GM18951 (cell line): ENCODE data around the gene ANO8.

Experiments used
- POLR2A ChIP-seq: IDR thresholded peaks from 4 replicates; pipeline ENCODE4 v1.6.1; 2011; ENCODE audit warnings: mild to moderate bottlenecking; ENCODE audit not compliant: insufficient read length, insufficient read depth; ENCODE audit errors: extremely low read depth
- in situ Hi-C: fragments of 300-500 bp; cut with MboI; formaldehyde crosslinking; loops from one replicate; pipeline ENCODE4 v1.12.0; 2022; ENCODE audit warnings: low sequenced_read_pairs, mixed read lengths, inconsistent platforms; ENCODE audit not compliant: unreplicated experiment

Gene ANO8

DNA sequence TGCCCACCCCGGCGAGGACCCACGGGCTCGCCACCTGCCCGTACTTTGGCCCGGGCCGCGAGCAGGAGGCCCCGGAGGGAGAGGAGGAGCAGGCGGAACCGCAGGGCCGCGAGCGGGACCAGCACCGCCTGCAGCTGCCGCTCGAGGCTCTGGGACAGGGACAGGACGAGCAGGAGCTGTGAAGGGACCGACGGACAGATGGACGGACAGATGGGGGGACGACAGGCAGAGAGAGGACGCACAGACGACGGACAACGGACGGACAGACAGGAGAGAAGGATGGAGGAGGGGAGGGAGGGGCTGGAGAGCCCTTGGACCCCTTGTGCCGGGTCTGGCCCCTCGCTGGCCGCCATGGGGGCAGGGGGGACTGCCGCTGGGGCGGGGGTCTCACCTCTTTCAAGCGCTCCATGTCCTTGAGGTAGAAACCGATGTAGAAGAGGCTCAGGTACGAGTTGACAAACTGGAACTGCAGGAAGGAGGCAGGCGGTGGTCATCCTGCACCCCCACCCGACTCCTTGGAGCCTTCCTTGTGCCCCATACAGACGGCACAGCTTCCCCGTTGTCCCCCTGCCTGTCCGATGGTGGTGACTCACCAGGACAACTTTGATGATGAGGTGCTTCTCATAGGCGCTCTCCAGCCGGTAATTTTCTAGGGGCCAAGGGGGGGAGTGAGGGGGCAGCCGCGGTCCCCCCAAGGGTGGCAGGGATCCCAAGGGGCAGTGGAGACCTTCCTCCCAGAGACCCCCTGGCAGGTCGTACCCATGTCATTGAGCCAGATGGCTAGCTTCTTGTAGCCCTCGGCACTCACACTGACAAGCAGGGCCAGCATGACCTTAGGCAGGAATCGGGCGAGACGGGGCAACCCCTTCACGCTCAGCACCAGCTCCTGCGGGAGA is 5.0 kb downstream of the ANO8 start:
- no peak for TF ChIP-seq POLR2A
- in situ Hi-C loops, result no loop called here

DNA sequence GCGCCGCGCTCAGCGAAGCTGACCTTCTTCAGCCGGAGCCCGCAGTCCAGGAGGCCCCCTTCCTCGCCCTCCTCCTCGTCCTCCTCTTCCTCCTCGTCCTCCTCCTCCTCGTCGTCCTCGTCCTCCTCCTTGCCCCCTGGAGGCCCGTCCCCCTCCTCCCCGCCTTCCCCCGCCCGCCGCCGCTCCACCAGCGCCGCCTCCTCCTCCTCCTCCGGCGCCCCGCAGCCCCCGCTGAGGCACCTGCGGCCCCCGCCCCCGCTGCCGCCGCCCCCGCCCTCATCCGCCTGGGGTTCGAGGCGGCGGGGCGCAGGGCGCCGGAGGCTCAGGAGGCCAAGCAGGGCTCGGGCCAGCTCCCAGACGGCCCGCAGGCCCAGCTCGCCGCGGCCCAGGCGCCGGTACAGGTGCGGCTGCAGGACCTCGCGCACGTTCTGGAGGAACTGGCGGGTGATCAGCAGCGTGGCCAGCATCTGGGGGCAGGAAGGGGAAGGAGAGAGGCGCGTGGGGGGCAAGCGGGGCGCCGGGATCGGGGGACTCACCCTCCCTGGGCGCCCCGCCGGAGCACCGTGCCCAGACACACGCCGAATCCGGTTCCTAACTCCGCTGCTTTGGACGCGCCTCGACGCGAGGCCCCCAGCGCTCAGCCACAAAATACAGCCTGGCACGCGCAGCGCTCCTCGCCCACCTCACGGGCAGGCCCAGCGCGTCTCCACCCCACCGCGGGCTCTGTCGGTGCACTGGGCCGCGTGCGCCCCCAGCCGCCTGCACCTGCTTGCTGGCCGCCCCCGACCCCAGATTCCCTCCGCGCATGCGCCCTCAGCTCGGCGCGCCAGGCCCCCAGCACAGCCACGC is 5.9 kb downstream of the ANO8 start:
- no peak for TF ChIP-seq POLR2A
- in situ Hi-C loops, result no loop called here

DNA sequence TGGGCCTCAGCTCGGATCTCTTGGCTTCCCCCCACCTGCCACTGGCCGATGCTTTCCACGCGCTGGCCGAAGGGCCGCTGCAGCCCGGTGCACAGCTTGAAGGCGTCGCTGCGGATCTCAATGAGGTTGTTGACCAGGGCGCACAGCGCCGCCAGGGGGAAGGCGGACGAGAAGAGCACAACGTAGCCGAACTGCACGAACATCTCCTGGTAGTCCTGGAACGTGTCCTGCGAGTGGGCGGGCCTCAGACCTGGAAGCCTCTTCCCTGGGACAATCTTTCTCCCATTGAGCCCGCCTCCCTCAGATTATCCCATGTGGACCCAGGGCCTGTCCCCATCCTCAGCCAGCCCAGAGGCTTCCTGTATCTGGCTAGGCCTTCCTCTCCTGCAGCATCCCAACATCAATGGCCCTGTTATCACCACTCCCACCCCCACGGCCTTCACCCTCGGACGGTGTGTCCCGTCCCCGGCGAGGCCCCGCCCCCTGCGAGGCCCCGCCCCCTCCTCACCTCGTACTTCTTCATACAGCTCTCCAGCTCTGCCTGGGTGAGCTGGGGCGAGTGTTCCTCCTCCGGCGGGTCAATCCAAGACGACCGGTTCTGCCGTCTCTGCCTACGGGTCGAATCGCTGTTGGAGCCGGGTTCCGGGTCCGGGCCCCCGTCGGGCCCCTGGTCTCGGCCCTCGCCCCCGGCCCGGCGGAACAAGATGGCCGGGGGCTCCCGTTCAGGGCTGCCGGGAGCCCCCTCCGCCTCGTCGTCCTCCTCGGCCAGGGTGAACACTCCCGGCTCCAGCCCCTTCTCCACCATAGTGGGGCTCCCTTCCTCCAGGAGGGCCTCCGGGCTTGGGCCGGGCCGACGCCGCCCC is 6.8 kb downstream of the ANO8 start:
- in situ Hi-C loops, result no loop called here
- no peak for TF ChIP-seq POLR2A

DNA sequence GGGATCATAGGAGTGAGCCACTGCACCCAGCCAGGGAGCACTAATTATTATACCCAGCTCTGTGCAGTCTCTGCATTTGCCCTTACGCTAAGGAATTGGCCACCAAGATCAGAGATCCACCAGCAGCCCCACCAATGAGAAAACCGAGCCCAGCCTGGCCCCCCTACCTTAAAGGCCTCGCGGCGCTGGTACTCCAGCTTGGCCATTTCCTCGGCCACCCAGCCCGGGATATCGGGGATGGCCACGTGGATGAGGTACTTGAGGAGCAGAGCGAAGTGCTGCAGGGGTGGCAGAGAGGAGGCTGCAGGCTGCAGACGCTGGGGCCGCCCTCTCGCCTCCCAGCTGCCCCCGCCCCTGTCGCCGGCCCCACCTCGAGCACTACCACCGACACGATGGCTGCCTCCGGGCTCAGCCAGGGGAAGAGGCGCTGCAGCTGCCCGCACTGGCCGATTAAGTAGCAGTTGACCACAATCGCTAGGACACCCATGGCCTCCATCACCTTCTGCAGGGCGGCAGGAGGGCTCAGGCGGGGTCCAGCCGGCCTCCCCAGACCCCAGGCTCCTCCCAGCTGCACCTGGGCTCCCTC is 7.5 kb downstream of the ANO8 start:
- no peak for TF ChIP-seq POLR2A
- in situ Hi-C loops, result no loop called here

DNA sequence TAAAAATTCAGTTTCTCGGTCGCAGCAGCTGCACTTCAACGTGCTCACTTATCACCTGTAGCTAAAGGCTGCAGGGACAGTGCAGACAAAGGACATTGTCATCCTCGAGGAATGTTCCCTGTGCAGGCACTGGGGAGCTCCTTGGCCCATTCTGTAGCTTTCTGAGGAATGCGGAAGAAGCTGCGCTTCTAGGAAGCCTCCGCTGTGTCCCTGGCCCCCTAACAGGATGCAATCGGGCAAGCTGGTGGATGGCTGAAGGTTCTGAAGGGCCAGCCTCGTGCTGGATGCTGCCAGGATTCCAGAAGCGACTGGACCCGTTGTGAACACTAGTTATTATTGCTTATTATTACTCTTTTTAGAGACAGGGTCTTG is 8.1 kb downstream of the ANO8 start:
- no peak for TF ChIP-seq POLR2A
- in situ Hi-C loops, result no loop called here

DNA sequence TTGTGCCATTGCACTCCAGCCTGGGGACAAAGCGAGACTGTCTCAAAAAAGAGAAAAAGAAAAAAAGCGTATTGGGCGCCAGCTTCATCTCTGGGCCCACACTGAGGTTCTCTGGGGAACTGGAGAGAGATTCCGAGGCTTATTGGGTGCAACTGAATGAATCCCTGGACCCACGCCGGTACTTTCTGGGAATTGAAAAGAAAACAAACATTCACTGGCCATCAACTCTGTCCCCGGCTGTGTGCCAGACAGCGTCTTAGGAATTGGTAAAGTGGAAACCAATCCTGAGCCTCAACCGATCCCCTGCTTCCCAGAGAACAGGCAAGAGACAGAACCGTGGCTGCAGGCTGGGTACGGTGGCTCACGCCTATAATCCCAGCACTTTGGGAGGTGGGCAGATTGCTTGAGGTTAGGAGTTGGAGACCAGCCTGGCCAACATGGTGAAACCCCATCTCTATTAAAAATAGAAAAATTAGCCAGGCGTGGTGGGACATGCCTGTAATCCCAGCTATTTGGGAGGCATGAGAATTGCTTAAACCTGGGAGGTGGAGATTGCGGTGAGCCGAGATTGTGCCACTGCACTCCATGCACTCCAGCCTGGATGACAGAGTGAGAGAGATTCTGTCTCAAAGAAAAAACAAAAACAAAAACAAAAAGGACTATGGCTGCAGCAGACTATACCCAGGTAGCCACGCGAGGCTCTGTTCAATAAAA is 8.6 kb downstream of the ANO8 start:
- in situ Hi-C loops, result no loop called here

DNA sequence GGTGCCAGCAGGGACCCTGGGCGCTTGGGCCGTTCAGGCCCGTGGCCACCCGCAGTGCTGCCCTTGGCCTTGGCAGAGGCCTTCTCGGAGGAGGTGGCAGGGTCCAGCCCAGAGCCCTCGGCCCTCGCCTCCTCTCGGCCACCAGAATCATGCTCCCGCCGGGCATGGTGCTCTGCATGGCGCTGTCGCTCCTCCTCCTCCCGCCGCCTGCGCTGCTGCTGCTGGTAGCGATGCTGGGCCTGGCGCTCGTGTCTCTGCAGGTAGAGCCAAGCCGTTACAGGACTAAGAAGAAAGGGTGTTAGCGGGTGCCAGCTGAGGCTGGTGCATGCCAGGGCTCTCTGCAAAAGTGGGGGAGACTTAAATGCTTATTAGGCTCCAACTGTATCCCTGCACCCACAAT is 9.5 kb downstream of the ANO8 start:
- in situ Hi-C loops, result no loop called here
- no peak for TF ChIP-seq POLR2A

More for the DNA sequence above, 8.6 kb downstream of the ANO8 start:
- TF ChIP-seq POLR2A, result no peak

DNA sequence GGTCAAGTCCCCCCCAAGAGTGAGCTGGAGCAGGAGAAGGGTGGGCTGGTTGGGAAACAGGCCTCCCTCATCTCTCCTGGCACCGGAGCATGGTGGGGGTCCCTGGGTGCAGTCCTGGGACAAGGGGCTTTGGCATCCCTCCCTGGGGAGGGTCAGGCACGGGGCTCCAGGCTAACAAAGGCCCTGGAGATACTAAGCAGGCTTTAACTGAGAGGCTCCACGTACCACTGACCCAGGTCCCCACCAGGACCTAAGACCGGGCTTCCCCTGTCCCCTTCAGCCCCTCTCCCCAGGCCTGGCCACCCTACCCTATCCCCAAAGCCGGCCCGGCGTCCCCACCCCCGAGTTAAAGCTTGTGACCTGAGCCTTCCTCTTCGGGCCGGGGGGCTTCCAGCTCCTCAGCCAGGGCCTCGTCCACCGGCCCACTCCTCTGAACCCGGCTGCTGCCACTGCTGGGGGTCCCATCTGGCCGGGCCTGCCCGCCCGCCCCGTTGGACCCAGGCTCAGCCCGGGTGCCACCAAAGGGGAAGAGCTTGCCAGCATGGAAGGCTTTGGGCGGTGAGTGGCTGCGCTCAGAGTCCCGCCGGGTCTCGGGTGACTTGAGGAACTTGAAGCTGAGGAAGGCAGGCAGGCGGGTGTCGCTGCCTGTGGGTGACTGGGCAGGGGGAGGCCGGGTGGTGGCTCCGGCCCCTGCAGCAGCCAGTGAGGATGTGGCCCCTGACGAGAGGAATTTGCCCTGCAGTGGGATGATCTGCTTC is 10.1 kb downstream of the ANO8 start:
- no peak for TF ChIP-seq POLR2A
- in situ Hi-C loops, result no loop called here

DNA sequence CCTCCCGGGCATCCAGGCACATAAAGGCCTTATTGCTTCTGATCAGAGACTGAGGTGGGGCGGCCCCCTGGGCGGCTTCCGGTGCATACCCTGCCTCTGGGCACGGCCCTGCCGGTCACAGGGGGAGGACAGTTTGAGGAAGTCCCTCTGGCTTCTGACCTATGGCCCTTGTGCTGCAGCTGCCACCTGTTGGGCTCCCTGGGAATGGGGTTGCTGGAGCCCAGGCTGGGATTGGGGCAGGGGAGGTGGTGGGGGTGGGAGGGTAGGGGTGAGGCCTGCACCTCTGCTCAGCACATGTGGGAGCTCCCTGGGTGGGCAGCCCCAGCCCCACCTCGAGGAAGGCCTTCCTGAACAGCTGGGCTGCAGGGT is 10.7 kb downstream of the ANO8 start:
- in situ Hi-C loops, result no loop called here
- no peak for TF ChIP-seq POLR2A

DNA sequence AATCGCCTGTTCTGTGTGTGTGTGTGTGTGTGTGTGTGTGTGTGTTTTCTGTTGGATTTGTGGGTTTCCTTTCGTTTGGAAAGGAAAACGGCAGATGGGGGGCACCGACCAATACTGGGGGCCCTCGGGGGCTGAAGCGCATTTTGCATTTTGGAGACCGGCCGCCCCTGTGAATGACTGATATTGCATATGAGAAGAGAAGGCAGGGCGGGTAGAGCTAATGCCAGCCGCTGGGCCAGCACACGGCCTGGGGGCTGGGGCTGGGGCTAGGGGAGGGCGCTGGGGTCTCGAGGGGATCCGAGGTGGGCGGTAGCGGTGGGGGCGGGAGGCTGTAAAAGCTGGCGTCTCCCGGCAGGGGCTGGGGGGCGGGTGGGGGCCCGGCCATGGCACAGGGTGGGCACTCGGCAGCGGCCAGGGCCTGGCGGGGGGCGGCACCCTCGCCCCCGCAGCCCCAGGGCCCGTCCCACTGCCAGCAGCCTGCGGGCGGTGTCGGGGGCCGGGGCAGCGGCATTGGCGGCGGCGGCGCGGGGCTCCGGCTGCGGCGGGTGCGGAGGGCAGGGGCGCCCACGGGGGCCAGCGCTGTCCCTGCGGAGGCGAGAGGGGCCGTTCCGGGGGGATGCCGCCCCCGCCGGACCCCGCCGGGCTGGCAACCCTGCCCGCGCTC is 11.2 kb downstream of the ANO8 start:
- peak; percentile 15 for TF ChIP-seq POLR2A
- in situ Hi-C loops, result no loop called here

DNA sequence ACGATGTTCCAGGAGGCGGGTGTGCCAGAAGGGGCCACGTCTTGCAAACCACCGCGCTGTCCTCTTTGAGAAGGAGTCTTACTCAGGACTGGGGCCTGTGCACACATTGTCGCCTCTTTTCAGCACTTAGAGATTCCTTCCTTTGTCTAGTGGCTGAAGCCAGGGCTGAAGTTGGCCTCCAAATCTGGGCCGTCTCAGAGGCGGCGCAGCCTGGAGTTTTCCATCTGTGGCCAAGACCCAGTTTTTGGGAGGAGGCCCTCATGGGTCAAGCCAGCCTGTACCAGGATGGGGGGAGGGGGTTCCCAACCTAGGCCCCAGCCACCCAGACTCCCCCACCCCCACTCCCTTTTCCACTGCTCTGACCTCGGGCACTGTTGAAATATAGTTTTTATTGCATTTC is 11.8 kb downstream of the ANO8 start:
- in situ Hi-C loops, result no loop called here

More for the DNA sequence above, 11.8 kb downstream of the ANO8 start:
- TF ChIP-seq POLR2A, result no peak
